HG02870 (cell line): ENCODE data around the gene HS3ST2.
"Not testable (repeated sequence)": the region's sequence is repeated elsewhere in the genome, so short reads cannot be mapped to it uniquely, and the experiment has no call there.

Experiments
- ATAC-seq: cut with Tn5 transposase; IDR thresholded peaks from one replicate; pipeline ENCODE4 v1.9.1; 2021; ENCODE audit warnings: mild to moderate bottlenecking, moderate library complexity; ENCODE audit not compliant: unreplicated experiment

HS3ST2 gene

GRCh38 chr16:22813223-22813947, 577 bp upstream of the HS3ST2 start:
- ATAC-seq: no peak

GRCh38 chr16:22814711-22815105, 746 bp downstream of the HS3ST2 start:
- ATAC-seq: no peak

GRCh38 chr16:22815863-22816262, 1.9 kb downstream of the HS3ST2 start:
- ATAC-seq: no peak

GRCh38 chr16:22816475-22816874, 2.5 kb downstream of the HS3ST2 start:
- ATAC-seq: no peak

- ATAC-seq: not testable (repeated sequence)
Measured at GRCh38 chr16:22818736-22819135, 4.8 kb downstream of the HS3ST2 start.

GRCh38 chr16:22838681-22839080, 24.7 kb downstream of the HS3ST2 start:
- no peak for ATAC-seq

GRCh38 chr16:22842031-22842430, 28.1 kb downstream of the HS3ST2 start:
- not testable (repeated sequence) for ATAC-seq

GRCh38 chr16:22843122-22843521, 29.2 kb downstream of the HS3ST2 start:
- ATAC-seq: no peak

GRCh38 chr16:22843856-22844255, 29.9 kb downstream of the HS3ST2 start:
- no peak for ATAC-seq

- no peak for ATAC-seq
Measured at GRCh38 chr16:22844416-22844815, 30.5 kb downstream of the HS3ST2 start.

GRCh38 chr16:22847100-22847499, 33.1 kb downstream of the HS3ST2 start:
- no peak for ATAC-seq

- no peak for ATAC-seq
Measured at GRCh38 chr16:22847690-22848089, 33.7 kb downstream of the HS3ST2 start.

GRCh38 chr16:22848451-22848850, 34.5 kb downstream of the HS3ST2 start:
- no peak for ATAC-seq

- ATAC-seq: no peak
Measured at GRCh38 chr16:22849517-22849916, 35.6 kb downstream of the HS3ST2 start.

- no peak for ATAC-seq
Measured at GRCh38 chr16:22855231-22855630, 41.3 kb downstream of the HS3ST2 start.

GRCh38 chr16:22857296-22858025, 43.5 kb downstream of the HS3ST2 start:
- ATAC-seq: no peak

GRCh38 chr16:22859925-22860324, 46.0 kb downstream of the HS3ST2 start:
- no peak for ATAC-seq

GRCh38 chr16:22861580-22861979, 47.6 kb downstream of the HS3ST2 start:
- ATAC-seq: no peak

GRCh38 chr16:22862046-22862445, 48.1 kb downstream of the HS3ST2 start:
- ATAC-seq: no peak

GRCh38 chr16:22864375-22864774, 50.4 kb downstream of the HS3ST2 start:
- no peak for ATAC-seq

GRCh38 chr16:22868593-22869224, 54.7 kb downstream of the HS3ST2 start:
- ATAC-seq: no peak

- ATAC-seq: no peak
Measured at GRCh38 chr16:22871861-22872260, 57.9 kb downstream of the HS3ST2 start.
